ENCODE data around the gene MTERF4. TPM values are rescaled to one million over a fixed set of nuclear protein-coding genes. Genes with fewer than 3 reads are reported as not detected.

The MTERF4 gene
- polyA plus RNA-seq, 3 donors, result 15.5 to 37.4 (median 17.8) TPM

DNA sequence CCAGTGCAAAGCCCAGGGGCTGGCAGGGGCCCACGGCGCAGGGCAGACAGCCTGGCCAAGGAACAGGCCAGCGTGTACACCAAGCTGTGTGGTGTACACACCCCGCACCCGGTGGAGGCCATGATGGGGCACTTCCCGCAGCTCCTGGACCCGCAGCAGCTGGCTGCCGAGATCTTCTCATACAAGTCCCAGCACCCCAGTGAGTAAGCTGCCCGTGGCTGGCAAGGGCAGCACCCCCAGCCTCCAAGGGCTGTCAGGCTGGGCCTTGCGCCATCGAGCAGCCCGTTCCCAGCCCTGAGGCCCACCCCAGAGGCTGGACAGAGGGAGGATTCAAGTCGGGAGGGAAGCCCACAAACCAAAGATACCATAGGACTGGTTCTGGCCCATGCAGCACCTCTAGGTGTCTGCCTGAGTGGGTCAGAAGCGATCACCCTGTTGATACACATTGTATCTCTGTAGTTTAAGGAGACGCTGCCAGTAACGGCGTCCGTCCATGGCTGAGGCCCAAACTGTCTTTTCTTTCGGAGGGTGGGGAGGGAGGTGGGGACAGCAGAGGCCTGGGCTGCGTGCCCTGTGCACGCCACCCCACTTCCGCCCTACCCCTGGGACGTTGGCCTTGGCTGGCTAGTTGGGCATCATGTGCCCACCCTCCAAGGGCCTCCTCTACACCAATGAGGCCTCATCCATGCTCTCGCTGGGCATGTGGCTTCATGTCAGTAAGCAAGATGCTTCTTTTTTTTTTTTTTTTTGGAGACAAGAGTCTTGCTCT, 16.8 kb upstream of the MTERF4 start:
- no peak overlapping the region for H3K9ac ChIP-seq (ENCODE audit: insufficient read depth, low read length, poor library complexity, severe bottlenecking)
- no peaks in the 10 kb centered on the region for H3K9me3 ChIP-seq (replicated peaks in 1 of 2; ENCODE audit: control insufficient read depth in 1 of 2, insufficient read depth in 1 of 2, low read length in 2 of 2)
- Mint-ChIP-seq H3K27ac (peak overlapping the region in 1 of 7 donors; percentile 55), H3K36me3 (peaks cover 40 to 50% of the 10 kb centered on the region in 2 donors), H3K27me3 (ENCODE audit: low read depth in 3 of 3) (peaks cover 0 to 1% (median 0%) of the 10 kb centered on the region in 3 donors), H3K4me1 (no peaks in the 10 kb centered on the region), H3K4me3 (no peak overlapping the region), H3K9me3 (peaks cover 0 to 2% (median 0%) of the 10 kb centered on the region in 7 donors)
- H2AFZ ChIP-seq (ENCODE audit: insufficient read depth, low read depth, low read length, poor library complexity, severe bottlenecking), result no peak overlapping the region
- peaks cover 11 to 28% of the 10 kb centered on the region in 2 donors for H3K36me3 ChIP-seq (replicated peaks in 1 of 2; ENCODE audit: control insufficient read depth in 1 of 2, insufficient read depth in 2 of 2, low read length in 2 of 2)
- WGBS (ENCODE audit: insufficient coverage), result 94% methylated on average over 20 of the region's 24 CpGs
- H3K27me3 ChIP-seq (ENCODE audit: control insufficient read depth in 2 of 2, insufficient read depth in 2 of 2, low read length in 2 of 2), result no peaks in the 10 kb centered on the region
- H3K4me1 ChIP-seq (ENCODE audit: control insufficient read depth in 1 of 2, insufficient read depth in 2 of 2, low read length in 2 of 2), result no peaks in the 10 kb centered on the region
- H3K4me2 ChIP-seq (replicated peaks; ENCODE audit: extremely low read depth, low read length, poor library complexity, severe bottlenecking), result no peak overlapping the region
- no peaks in the 10 kb centered on the region for H3K79me2 ChIP-seq (ENCODE audit: insufficient read depth, low read length)
- no peaks in the 10 kb centered on the region for H4K20me1 ChIP-seq (ENCODE audit: insufficient read depth, low read length)
- no peak overlapping the region for H3K4me3 ChIP-seq (replicated peaks in 1 of 3; ENCODE audit: low read depth in 2 of 3, low read length in 3 of 3)
- no peak overlapping the region for H3K27ac ChIP-seq (ENCODE audit: low read depth in 1 of 2, low read length in 2 of 2)
- no peak for TF ChIP-seq CTCF (IDR thresholded peaks at IDR 0.05)
- no peak for DNase-seq
- intact Hi-C loops (cut with micrococcal nuclease), result no loop called here

GRCh38 chr2:241116606-241117560, 14.8 kb upstream of the MTERF4 start:
- H3K27me3 Mint-ChIP-seq (ENCODE audit: low read depth in 3 of 3), result no peaks in the 10 kb centered on the region
- H3K4me1 Mint-ChIP-seq, result no peaks in the 10 kb centered on the region
- H3K27ac ChIP-seq (ENCODE audit: low read depth in 1 of 2, low read length in 2 of 2), result no peak overlapping the region
- TF ChIP-seq CTCF (IDR thresholded peaks at IDR 0.05), result no peak
- H3K36me3 ChIP-seq (replicated peaks in 1 of 2; ENCODE audit: control insufficient read depth in 1 of 2, insufficient read depth in 2 of 2, low read length in 2 of 2), result peaks cover 8 to 28% of the 10 kb centered on the region in 2 donors
- H3K27me3 ChIP-seq (ENCODE audit: control insufficient read depth in 2 of 2, insufficient read depth in 2 of 2, low read length in 2 of 2), result no peaks in the 10 kb centered on the region
- no peak overlapping the region for H3K4me2 ChIP-seq (replicated peaks; ENCODE audit: extremely low read depth, low read length, poor library complexity, severe bottlenecking)
- H2AFZ ChIP-seq (ENCODE audit: insufficient read depth, low read depth, low read length, poor library complexity, severe bottlenecking), result no peak overlapping the region
- H3K79me2 ChIP-seq (ENCODE audit: insufficient read depth, low read length), result no peaks in the 10 kb centered on the region
- H3K4me3 ChIP-seq (replicated peaks in 1 of 3; ENCODE audit: low read depth in 2 of 3, low read length in 3 of 3), result no peak overlapping the region
- WGBS (ENCODE audit: insufficient coverage), result 96% methylated on average over 29 of the region's 32 CpGs
- DNase-seq, result no peak
- no peaks in the 10 kb centered on the region for H3K4me1 ChIP-seq (ENCODE audit: control insufficient read depth in 1 of 2, insufficient read depth in 2 of 2, low read length in 2 of 2)
- no peak overlapping the region for H3K27ac Mint-ChIP-seq
- peaks cover 37 to 55% of the 10 kb centered on the region in 2 donors for H3K36me3 Mint-ChIP-seq
- peaks cover 0 to 2% (median 0%) of the 10 kb centered on the region in 7 donors for H3K9me3 Mint-ChIP-seq
- H3K4me3 Mint-ChIP-seq, result peak overlapping the region in 1 of 2 donors; percentile 37
- H3K9ac ChIP-seq (ENCODE audit: insufficient read depth, low read length, poor library complexity, severe bottlenecking), result no peak overlapping the region
- intact Hi-C loops (cut with micrococcal nuclease), result no loop called here
- no peaks in the 10 kb centered on the region for H4K20me1 ChIP-seq (ENCODE audit: insufficient read depth, low read length)
- no peaks in the 10 kb centered on the region for H3K9me3 ChIP-seq (replicated peaks in 1 of 2; ENCODE audit: control insufficient read depth in 1 of 2, insufficient read depth in 1 of 2, low read length in 2 of 2)
